NCI-H146 treated with DMSO at 0.1 percent for 48 hours (cell line): ENCODE results near the gene ZFPM1.

Experiments
- DNase-seq: peaks from one replicate; lab custom pipeline; 2025; ENCODE audit not compliant: unreplicated experiment; lab: John Stamatoyannopoulos, UW

ZFPM1 gene

GRCh38 chr16:88448461-88449266 lies 4.4 kb upstream of the ZFPM1 start:
- DNase-seq = no peak

- DNase-seq = no peak
Observed at GRCh38 chr16:88449267-88449561, 3.9 kb upstream of the ZFPM1 start.

- DNase-seq = no peak
Observed at GRCh38 chr16:88451586-88452481, 1.2 kb upstream of the ZFPM1 start.

- DNase-seq = peak; percentile 76
Observed at GRCh38 chr16:88452482-88453216, 431 bp upstream of the ZFPM1 start.

GRCh38 chr16:88453611-88454522 lies 787 bp downstream of the ZFPM1 start:
- DNase-seq = no peak

- no peak for DNase-seq
Observed at GRCh38 chr16:88454523-88454947, 1.5 kb downstream of the ZFPM1 start.

GRCh38 chr16:88455610-88456355 lies 2.7 kb downstream of the ZFPM1 start:
- peak; percentile 54 for DNase-seq

- DNase-seq = peak; percentile 60
Observed at GRCh38 chr16:88456356-88457292, 3.5 kb downstream of the ZFPM1 start.

GRCh38 chr16:88458039-88458772 lies 5.1 kb downstream of the ZFPM1 start:
- DNase-seq = peak; percentile 43

GRCh38 chr16:88458773-88459235 lies 5.7 kb downstream of the ZFPM1 start:
- DNase-seq = no peak

GRCh38 chr16:88459366-88460073 lies 6.4 kb downstream of the ZFPM1 start:
- DNase-seq = no peak

- no peak for DNase-seq
Observed at GRCh38 chr16:88460496-88461330, 7.6 kb downstream of the ZFPM1 start.

- no peak for DNase-seq
Observed at GRCh38 chr16:88461331-88462269, 8.5 kb downstream of the ZFPM1 start.

- no peak for DNase-seq
Observed at GRCh38 chr16:88462396-88462795, 9.3 kb downstream of the ZFPM1 start.

- no peak for DNase-seq
Observed at GRCh38 chr16:88463411-88463810, 10.3 kb downstream of the ZFPM1 start.
